ENCODE measurements around the gene ZNF474. TPM values are rescaled to one million over a fixed set of nuclear protein-coding genes. Genes with fewer than 3 reads are reported as not detected.

ZNF474 gene
- total RNA-seq, 2 experiments from 2014 or later, result 0.28 TPM; not detected in 1

DNA sequence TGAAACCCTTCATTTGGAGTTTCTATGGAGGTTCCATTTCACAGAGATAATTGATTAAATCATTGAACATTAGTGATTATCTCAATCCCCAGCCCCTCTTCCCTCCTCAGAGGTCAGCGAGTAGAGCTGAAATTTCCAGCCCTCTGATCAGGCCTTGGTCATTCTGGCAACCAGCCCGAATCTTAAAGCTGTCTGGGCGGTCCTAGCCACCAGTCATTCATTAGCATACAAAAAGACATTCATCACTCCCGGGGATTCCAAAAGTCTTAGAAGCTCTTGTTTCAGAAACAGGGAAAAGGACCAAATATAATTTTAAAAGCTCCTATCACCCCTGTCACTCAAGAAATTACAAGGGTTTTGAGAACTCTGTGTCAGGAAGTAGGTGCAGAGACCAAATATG lies 41.3 kb downstream of the ZNF474 start:
- no peaks in the 10 kb centered on the region for H3K4me1 ChIP-seq (ENCODE audit: insufficient read depth, low read length)
- Mint-ChIP-seq H3K4me1 (ENCODE audit: low read depth) (peaks cover 8% of the 10 kb centered on the region), H3K27me3 (no peaks in the 10 kb centered on the region), H3K36me3 (ENCODE audit: low read depth) (no peaks in the 10 kb centered on the region), H3K27ac (no peak overlapping the region), H3K9me3 (no peaks in the 10 kb centered on the region), H3K4me3 (no peak overlapping the region)
- POLR2A ChIA-PET, result no interaction called here
- H3K9me3 ChIP-seq (ENCODE audit: control insufficient read depth in 1 of 2, insufficient read depth in 1 of 2, low read length in 2 of 2), result no peaks in the 10 kb centered on the region
- intact Hi-C loops (cut with DNase I, micrococcal nuclease), result no loop called here
- CTCF ChIA-PET, result no interaction called here
- no peak overlapping the region for H3K27ac ChIP-seq (ENCODE audit: low read depth in 1 of 2, low read length in 2 of 2)
- no peak overlapping the region for H3K4me3 ChIP-seq (ENCODE audit: low read length)
- no peaks in the 10 kb centered on the region for H3K27me3 ChIP-seq (ENCODE audit: control insufficient read depth in 1 of 2, insufficient read depth in 2 of 2, low read length in 2 of 2)
- TF ChIP-seq, protein P1, sequence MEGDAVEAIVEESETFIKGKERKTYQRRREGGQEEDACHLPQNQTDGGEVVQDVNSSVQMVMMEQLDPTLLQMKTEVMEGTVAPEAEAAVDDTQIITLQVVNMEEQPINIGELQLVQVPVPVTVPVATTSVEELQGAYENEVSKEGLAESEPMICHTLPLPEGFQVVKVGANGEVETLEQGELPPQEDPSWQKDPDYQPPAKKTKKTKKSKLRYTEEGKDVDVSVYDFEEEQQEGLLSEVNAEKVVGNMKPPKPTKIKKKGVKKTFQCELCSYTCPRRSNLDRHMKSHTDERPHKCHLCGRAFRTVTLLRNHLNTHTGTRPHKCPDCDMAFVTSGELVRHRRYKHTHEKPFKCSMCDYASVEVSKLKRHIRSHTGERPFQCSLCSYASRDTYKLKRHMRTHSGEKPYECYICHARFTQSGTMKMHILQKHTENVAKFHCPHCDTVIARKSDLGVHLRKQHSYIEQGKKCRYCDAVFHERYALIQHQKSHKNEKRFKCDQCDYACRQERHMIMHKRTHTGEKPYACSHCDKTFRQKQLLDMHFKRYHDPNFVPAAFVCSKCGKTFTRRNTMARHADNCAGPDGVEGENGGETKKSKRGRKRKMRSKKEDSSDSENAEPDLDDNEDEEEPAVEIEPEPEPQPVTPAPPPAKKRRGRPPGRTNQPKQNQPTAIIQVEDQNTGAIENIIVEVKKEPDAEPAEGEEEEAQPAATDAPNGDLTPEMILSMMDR (IDR thresholded peaks at IDR 0.05), result no peak
- no peak for DNase-seq
- no peaks in the 10 kb centered on the region for H3K36me3 ChIP-seq (ENCODE audit: insufficient read depth, low read length)
- ATAC-seq (ENCODE audit: poor library complexity), result no peak

- no peaks in the 10 kb centered on the region for H3K9me3 ChIP-seq (ENCODE audit: control insufficient read depth in 1 of 2, insufficient read depth in 1 of 2, low read length in 2 of 2)
- intact Hi-C loops (cut with DNase I, micrococcal nuclease), result no loop called here
- H3K4me3 ChIP-seq (ENCODE audit: low read length), result no peak overlapping the region
- TF ChIP-seq, protein P1 (IDR thresholded peaks at IDR 0.05), result no peak
- H3K4me1 Mint-ChIP-seq (ENCODE audit: low read depth), result peaks cover 8% of the 10 kb centered on the region
- H3K27ac Mint-ChIP-seq, result no peak overlapping the region
- H3K27me3 Mint-ChIP-seq, result no peaks in the 10 kb centered on the region
- no peaks in the 10 kb centered on the region for H3K27me3 ChIP-seq (ENCODE audit: control insufficient read depth in 1 of 2, insufficient read depth in 2 of 2, low read length in 2 of 2)
- ATAC-seq (ENCODE audit: poor library complexity) (no peak), DNase-seq (no peak)
- POLR2A ChIA-PET, result no interaction called here
- H3K4me1 ChIP-seq (ENCODE audit: insufficient read depth, low read length), result no peaks in the 10 kb centered on the region
- CTCF ChIA-PET, result no interaction called here
- no peak overlapping the region for H3K4me3 Mint-ChIP-seq
- no peaks in the 10 kb centered on the region for H3K9me3 Mint-ChIP-seq
- no peaks in the 10 kb centered on the region for H3K36me3 ChIP-seq (ENCODE audit: insufficient read depth, low read length)
- no peaks in the 10 kb centered on the region for H3K36me3 Mint-ChIP-seq (ENCODE audit: low read depth)
- H3K27ac ChIP-seq (ENCODE audit: low read depth in 1 of 2, low read length in 2 of 2), result no peak overlapping the region
Measured at GRCh38 chr5:122172207-122172606, 42.9 kb downstream of the ZNF474 start.

GRCh38 chr5:122173474-122174415 lies 44.4 kb downstream of the ZNF474 start:
- Mint-ChIP-seq H3K4me1 (ENCODE audit: low read depth) (peaks cover 8% of the 10 kb centered on the region), H3K4me3 (no peak overlapping the region), H3K27ac (no peak overlapping the region), H3K36me3 (ENCODE audit: low read depth) (no peaks in the 10 kb centered on the region), H3K27me3 (no peaks in the 10 kb centered on the region), H3K9me3 (no peaks in the 10 kb centered on the region)
- Histone ChIP-seq H3K27ac (ENCODE audit: low read depth in 1 of 2, low read length in 2 of 2) (no peak overlapping the region), H3K27me3 (ENCODE audit: control insufficient read depth in 1 of 2, insufficient read depth in 2 of 2, low read length in 2 of 2) (no peaks in the 10 kb centered on the region), H3K9me3 (ENCODE audit: control insufficient read depth in 1 of 2, insufficient read depth in 1 of 2, low read length in 2 of 2) (no peaks in the 10 kb centered on the region), H3K36me3 (ENCODE audit: insufficient read depth, low read length) (no peaks in the 10 kb centered on the region), H3K4me1 (ENCODE audit: insufficient read depth, low read length) (no peaks in the 10 kb centered on the region), H3K4me3 (ENCODE audit: low read length) (no peak overlapping the region)
- intact Hi-C loops (cut with DNase I, micrococcal nuclease), result no loop called here
- ChIA-PET CTCF (no interaction called here), POLR2A (no interaction called here)
- ATAC-seq (ENCODE audit: poor library complexity) (no peak), DNase-seq (no peak)
- TF ChIP-seq, protein P1 (IDR thresholded peaks at IDR 0.05), result no peak

Data from CD4-positive, alpha-beta T cell (primary cell).